NCI-H1048 (cell line): Measurements from ENCODE around the gene FBXO41.

ENCODE experiments used
- DNase-seq: peaks from one replicate; lab custom pipeline; 2025; lab: John Stamatoyannopoulos, UW

Gene FBXO41

DNA sequence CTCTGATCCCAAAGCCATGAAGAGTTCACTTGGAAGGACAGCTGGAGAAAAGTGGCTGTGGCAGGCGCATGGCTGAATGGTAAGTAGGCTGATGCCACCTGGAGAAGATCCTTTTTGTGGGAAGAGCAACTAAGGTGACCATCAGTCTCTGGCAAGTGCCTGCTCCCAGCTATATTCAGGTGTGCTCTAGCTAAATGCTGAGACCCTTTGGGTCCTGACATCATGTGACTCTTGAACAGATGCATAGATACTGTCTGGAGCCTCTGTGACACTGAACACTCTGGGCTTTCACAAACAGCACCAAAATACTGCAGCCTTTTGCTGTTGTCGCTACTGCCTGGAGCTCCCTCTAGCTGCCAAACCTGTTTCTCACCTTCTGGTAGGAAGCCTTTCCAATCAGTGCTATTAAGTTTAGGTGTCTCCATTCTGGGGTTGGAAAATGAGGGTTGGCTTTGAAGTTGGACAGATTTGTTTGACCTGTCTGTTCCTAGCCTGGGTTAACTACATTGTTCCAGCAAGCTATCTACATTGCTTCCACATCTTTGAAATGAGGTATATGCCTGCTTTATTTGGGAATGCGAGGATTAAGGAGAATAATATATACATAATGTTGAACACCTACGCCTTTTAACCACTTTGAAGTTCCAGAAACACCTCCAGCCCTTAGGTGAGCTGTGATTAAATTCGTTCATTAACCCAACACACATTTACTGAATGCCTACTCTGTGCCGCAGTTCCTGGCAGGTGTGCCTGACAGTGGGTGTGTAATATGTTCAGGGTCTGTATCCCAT lies 6.0 kb upstream of the FBXO41 start:
- no peak for DNase-seq

GRCh38 chr2:73289304-73289703 lies 5.0 kb upstream of the FBXO41 start:
- DNase-seq, result no peak

GRCh38 chr2:73286134-73286655 lies 1.9 kb upstream of the FBXO41 start:
- no peak for DNase-seq

- DNase-seq, result no peak
These were observed 971 bp upstream of the FBXO41 start for GRCh38 chr2:73285159-73285739.

DNA sequence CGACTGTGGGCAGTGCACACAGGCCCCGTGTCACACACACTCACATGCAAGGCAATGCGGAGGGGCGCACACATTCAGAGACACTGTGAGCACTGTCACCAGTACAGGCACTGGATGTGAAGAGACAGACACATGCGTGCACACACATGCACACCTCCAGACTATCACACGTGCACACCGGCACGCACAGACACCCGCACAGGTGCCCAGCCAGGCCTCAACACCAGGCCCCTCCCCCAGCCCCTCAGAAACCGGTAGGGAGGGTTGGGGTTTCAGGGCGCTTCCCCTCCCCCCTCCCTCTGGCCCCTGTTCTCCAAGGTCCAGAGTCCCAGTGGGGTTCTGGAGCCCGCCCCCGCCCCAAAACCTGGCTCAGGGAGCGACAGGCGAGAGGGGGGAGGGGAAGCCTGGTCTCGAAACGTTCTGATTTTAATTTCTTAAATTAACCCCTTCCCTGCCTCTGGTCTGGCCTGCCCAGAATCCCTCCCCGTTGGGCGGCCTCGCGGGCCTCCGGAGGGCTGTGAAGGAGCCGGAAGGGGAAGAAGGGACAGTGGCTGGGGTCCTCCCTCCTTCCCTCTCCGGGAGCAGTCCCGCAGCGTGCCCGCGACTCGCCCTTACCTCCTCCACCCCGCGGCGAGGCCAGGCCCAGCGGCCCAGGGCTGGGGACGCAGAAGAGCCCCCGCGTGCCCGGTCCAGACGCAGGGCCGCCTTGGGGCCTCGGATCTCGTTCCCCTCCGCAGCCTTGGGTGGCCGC lies 558 bp downstream of the FBXO41 start:
- DNase-seq, result no peak

- no peak for DNase-seq
These were observed 1.2 kb downstream of the FBXO41 start for GRCh38 chr2:73282924-73283544.

DNA sequence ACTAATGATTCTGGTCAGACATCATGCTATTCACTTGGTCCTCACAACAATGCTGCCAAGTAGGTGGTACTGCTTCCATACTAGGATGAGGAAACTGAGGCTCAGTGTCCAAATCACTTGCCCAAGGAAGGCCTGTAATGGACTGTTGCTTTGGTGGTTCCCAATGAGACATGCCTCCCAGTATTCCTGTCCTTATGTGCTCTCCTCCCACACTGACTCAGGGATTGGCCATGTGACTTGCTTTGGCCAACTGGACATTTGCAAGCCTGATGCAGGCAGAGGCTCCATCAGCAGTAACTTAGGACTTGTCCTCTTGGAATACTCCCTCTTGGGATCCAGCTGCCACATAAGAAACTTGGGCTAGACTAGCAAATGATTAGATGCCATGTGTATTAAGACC lies 3.0 kb downstream of the FBXO41 start:
- no peak for DNase-seq

GRCh38 chr2:73279852-73280251 lies 4.4 kb downstream of the FBXO41 start:
- DNase-seq, result no peak

DNA sequence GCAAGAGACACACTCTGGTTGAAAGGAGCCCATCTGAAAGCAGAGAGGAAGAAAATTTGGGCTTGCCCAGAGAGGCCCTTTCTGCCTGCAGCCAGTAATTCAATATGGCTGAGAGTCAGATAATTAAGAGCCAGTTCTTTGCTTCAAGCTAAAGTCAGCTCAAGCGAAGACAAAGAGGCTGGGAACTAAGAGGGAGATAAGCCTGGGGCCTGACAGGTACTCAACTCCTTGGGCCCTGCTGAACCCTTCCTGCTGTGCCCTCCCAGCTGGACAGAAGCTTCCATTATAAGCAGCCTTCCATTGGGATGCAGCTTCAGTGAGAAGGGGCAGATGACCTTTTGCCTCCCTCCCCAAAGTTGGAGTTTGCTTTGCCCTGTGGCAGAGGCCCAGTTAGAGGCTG lies 12.0 kb downstream of the FBXO41 start:
- DNase-seq, result no peak

GRCh38 chr2:73269686-73270465 lies 14.4 kb downstream of the FBXO41 start:
- no peak for DNase-seq

GRCh38 chr2:73268830-73269685 lies 15.2 kb downstream of the FBXO41 start:
- peak; percentile 48 for DNase-seq

- no peak for DNase-seq
These were observed 15.9 kb downstream of the FBXO41 start for GRCh38 chr2:73268366-73268829.

DNA sequence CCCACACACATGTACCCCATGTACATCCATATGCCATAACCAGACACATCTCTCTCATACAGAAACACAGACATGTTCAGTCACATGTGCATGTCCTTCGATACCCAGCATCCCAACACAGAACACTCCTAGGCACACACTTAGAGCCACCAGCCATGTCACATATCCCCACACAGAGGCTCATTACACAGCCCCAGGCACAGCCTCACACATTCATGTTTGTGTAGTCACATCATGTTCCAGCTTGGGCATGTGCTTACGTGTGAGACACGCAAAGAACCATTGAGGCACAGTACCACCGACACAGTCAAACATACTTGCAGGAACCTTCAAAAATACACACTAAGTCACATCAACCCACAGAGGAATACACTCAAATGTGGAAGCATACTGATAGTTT lies 17.3 kb downstream of the FBXO41 start:
- DNase-seq, result no peak

DNA sequence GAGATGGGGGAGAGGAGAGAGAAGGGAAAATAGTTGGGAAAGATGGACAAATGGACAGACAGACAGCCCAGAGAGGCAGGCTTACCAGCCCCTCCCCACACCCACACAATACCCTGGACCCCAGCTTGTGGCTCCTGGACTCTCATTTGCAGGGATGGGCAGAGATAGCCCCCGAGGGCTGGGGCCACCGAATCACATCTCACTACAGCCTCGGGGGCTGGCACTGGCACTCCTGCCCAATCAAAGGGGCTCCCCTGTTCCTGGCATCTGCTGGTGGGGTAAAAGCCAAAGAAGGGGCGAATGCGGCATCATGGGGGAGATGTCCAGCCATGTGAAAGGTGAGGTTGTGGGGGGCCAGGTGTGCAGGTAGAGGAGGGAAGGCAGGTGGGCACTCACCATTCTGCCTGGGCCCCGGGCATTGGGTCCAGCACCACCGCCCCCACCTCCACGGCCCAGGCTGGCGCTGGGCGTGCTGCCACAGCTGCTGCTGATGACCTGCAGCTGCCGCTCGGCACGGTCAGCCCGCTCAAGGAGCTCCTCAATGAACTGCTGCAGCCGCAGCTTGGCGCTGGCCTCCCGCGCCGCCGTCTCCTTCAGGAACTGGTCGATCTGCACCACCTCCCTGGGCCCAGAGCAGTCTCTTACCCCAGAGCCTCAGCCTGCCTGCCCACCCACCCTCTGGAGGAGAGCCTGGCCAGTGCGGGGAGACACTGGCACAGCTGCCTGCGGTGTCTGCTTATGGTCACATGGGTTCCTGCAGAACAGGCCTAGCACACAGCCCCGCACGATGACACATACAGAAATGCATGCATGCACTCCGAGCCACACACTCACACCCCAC lies 18.0 kb downstream of the FBXO41 start:
- no peak for DNase-seq

DNA sequence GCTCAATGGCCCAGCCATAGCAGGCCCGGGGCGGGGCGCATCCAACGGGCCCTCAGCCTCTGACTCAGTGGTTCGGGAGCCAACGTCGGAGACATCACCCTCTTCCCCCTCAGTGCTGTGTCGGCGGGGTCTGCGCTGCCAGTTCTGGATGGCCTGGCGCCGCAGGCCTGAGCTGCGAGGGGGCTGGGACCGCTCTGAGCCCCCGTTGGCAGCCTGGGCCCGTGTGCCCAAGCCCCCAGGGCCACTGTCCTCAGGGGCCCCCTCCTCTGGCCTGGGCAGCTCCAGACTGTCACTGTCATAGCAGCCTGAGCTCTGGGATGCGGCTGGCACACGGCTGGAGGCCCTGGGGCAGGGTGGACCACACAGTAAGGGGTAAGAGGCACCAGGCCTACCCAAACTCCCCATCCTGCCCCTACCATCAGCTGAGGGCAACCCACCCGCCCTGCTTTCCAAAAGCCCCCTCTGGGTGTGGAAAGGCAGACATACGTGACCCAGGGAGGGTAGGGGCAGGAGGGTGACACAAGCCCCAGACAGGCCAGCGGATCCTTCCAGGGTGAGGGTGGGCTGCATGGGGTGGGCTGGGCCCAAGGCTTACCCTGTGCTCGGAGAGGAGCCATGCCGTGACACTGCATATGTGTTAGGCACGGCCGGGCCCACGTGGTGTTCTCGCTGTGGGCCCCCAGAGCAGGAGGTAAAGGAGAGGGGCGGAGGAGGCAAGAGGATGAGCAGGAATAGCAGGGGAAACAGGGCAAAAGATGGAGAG lies 18.8 kb downstream of the FBXO41 start:
- no peak for DNase-seq

DNA sequence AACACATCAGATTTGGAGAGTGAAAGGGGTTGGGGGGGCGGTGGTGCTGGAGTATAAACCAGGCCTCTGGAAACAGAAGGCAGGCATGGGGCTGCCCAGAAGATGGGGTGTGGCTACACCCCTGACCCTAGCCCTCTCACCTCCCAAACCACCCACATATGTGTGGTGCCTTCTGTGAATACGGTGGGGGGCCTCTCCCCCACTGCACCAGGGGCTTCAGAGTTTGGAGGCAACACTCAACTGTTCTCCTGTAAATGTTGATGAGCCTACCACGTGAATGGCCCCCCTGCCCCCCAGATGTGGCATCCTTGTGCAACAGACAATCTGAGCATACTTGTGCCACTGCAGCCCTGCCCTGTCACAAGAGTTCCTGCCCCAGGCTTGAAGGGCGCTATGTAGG lies 19.5 kb downstream of the FBXO41 start:
- no peak for DNase-seq

DNA sequence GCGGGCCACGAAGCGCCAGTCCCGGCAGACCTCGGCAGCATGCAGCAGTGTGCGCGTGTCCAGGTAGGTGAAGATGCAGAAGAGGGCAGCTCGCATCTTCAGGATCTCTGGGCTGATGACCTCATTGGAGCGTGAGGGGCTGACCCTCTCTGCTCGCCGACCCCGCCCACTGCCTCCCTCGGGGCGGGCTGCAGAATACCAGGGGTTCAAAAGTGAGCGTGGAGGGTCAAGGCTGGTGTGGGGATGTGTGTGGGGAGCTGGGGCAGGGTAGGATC lies 20.0 kb downstream of the FBXO41 start:
- DNase-seq, result no peak

GRCh38 chr2:73263540-73264331 lies 20.5 kb downstream of the FBXO41 start:
- no peak for DNase-seq
